Pancreas (tissue), 10 donors: ENCODE measurements around the gene ABCF1. TPM values are rescaled to one million over a fixed set of nuclear protein-coding genes. Genes with fewer than 3 reads are reported as not detected.

Source experiments
- ATAC-seq, 4 donors: fragments of 200-7000 bp; cut with Tn5 transposase; one replicate each; pipeline versions ENCODE4 v1.8.0 to v1.9.1; 2020; ENCODE audit warnings: mild to moderate bottlenecking in 4 of 4, moderate library complexity in 4 of 4
- DNase-seq, 6 donors: peaks; one replicate each; pipeline ENCODE4 v3.0.0-alpha.2; 2020
- FAIRE-seq: peaks from 2 replicates; lab custom pipeline; 2012; peaks lifted over from hg19 to GRCh38; lab: Jason Lieb, UNC
- H3K27ac ChIP-seq, 4 donors: fragments of 200-600 bp; sonication (generic); 1 replicate in 3 of 4; 2 replicates in 1 of 4; pipeline versions ENCODE4 v1.5.0 to v1.8.0; 2020
- H3K27me3 ChIP-seq, 4 donors: fragments of 200-600 bp; one replicate each; pipeline ENCODE4 v1.8.0; 2021
- H3K36me3 ChIP-seq, 3 donors: fragments of 200-600 bp; sonication (generic) in 1 of 3; one replicate each; pipeline versions ENCODE4 v1.5.0 to v1.8.0; 2020 to 2021
- H3K4me1 ChIP-seq, 3 donors: fragments of 200-600 bp; one replicate each; pipeline ENCODE4 v1.8.0; 2021
- H3K4me3 ChIP-seq, 4 donors: fragments of 200-600 bp; sonication (generic) in 2 of 4; one replicate each; pipeline versions ENCODE4 v1.5.0 to v1.8.0; 2020 to 2021
- H3K9me3 ChIP-seq, 4 donors: fragments of 200-600 bp; one replicate each; pipeline ENCODE4 v1.8.0; 2021
- CTCF ChIP-seq, 4 donors: fragments of 200-600 bp; sonication (generic) in 3 of 4; IDR thresholded peaks; one replicate each; pipeline versions ENCODE4 v1.5.0 to v1.8.0; 2021; ENCODE audit warnings: antibody characterized with exemption in 4 of 4
- WGBS, 2 donors: extraction: QIAGEN DNeasy Blood & Tissue Kit; methylation state at CpG; one replicate each; pipeline ENCODE4 v1.1.7; 2013; 5-methylcytosine and 5-hydroxymethylcytosine counted together
- intact Hi-C, 3 donors: fragments of 100-400 bp; cut with DNase I; formaldehyde crosslinking; loops; one replicate each; pipeline versions ENCODE4 v1.11.1 to v1.14.2; 2022
- polyA plus RNA-seq, 2 donors: library from polyadenylated mRNA; stranded (reverse); fragments of 200-250 nt; gene quantifications; one replicate each; pipeline ENCODE4 v1.2.3, GENCODE V29; 2013
- total RNA-seq, 6 donors: library from RNA; stranded (reverse); fragmentation: NEBNext Ultra II Directional in 4 of 6; extraction: Animal tissue kit (Norgen Biotek cat#: 25700) in 4 of 6; gene quantifications; one replicate each; pipeline versions ENCODE4 v1.2.1 to v1.2.4, GENCODE V29; 2021 to 2023
- donor health status: healthy with polysubstance abuse.
- donor health status: DM: no; HTN: no; CAD: no; lungs with moderate emphysema.
- donor health status: DM: no; HTN: no; CAD: no.
- donor health status: control.
- donor health status: control.
- donor health status: Bipolar disorder and iron deficiency.
- donor health status: DM: yes; HTN: yes; CAD: no.
- donor health status: DM: no; HTN: no; CAD: no.
- donor health status: DM: no; HTN: no; CAD: no.
- donor health status: DM: yes; HTN: yes; CAD: no.

ABCF1 gene
- total and polyA plus RNA-seq, 8 donors: 17.4 to 30.7 (median 24.9) TPM

- no peak for ATAC-seq
- Histone ChIP-seq H3K27me3 (no peaks in the 10 kb centered on the region), H3K36me3 (peaks cover 2 to 11% (median 8%) of the 10 kb centered on the region in 3 donors), H3K27ac (no peak overlapping the region), H3K9me3 (no peaks in the 10 kb centered on the region), H3K4me3 (no peak overlapping the region), H3K4me1 (peaks cover 9 to 23% (median 10%) of the 10 kb centered on the region in 3 donors)
- no peak for DNase-seq
- intact Hi-C loops: no loop called here
- 32% methylated on average over 4 of the region's 4 CpGs for WGBS, 2 donors
- FAIRE-seq: no peak
- TF ChIP-seq CTCF (IDR thresholded peaks at IDR 0.05): no peak
These were observed 1.9 kb downstream of the ABCF1 start for GRCh38 chr6:30573113-30573512.

- no peak overlapping the region for H3K4me3 ChIP-seq
- DNase-seq (no peak), FAIRE-seq (no peak), ATAC-seq (no peak)
- H3K27me3 ChIP-seq: no peaks in the 10 kb centered on the region
- H3K4me1 ChIP-seq: peaks cover 1 to 4% (median 2%) of the 10 kb centered on the region in 3 donors
- peaks cover 7 to 52% (median 39%) of the 10 kb centered on the region in 3 donors for H3K36me3 ChIP-seq
- no peak overlapping the region for H3K27ac ChIP-seq
- TF ChIP-seq CTCF (IDR thresholded peaks at IDR 0.05): no peak
- H3K9me3 ChIP-seq: no peaks in the 10 kb centered on the region
- WGBS, 2 donors: 92 to 97% methylated on average over 8 of the region's 8 CpGs
- intact Hi-C loops: no loop called here
These were observed 6.8 kb downstream of the ABCF1 start for GRCh38 chr6:30578051-30578450.

- FAIRE-seq (no peak), ATAC-seq (no peak), DNase-seq (no peak)
- no peaks in the 10 kb centered on the region for H3K9me3 ChIP-seq
- WGBS, 2 donors: 93 to 98% methylated on average over 5 of the region's 5 CpGs
- intact Hi-C loops: no loop called here
- H3K4me3 ChIP-seq: no peak overlapping the region
- no peaks in the 10 kb centered on the region for H3K27me3 ChIP-seq
- no peaks in the 10 kb centered on the region for H3K4me1 ChIP-seq
- TF ChIP-seq CTCF (IDR thresholded peaks at IDR 0.05): no peak
- H3K27ac ChIP-seq: no peak overlapping the region
- H3K36me3 ChIP-seq: peaks cover 5 to 89% (median 67%) of the 10 kb centered on the region in 3 donors
These were observed 12.7 kb downstream of the ABCF1 start for GRCh38 chr6:30583921-30584320.

- Histone ChIP-seq H3K4me3 (no peak overlapping the region), H3K27ac (no peak overlapping the region), H3K4me1 (no peaks in the 10 kb centered on the region), H3K27me3 (no peaks in the 10 kb centered on the region), H3K36me3 (peaks cover 0 to 63% (median 36%) of the 10 kb centered on the region in 3 donors), H3K9me3 (no peaks in the 10 kb centered on the region)
- DNase-seq: peak in 1 of 6 donors; percentile 17
- intact Hi-C loops: no loop called here
- TF ChIP-seq CTCF (IDR thresholded peaks at IDR 0.05): no peak
- WGBS, 2 donors: 86 to 88% methylated on average over 15 of the region's 15 CpGs
- no peak for FAIRE-seq
- no peak for ATAC-seq
These were observed 18.6 kb downstream of the ABCF1 start for GRCh38 chr6:30589754-30590358.

GRCh38 chr6:30590509-30590908, 19.3 kb downstream of the ABCF1 start:
- intact Hi-C loops: no loop called here
- ATAC-seq: peak in 2 of 4 donors; percentile 14 to 18
- 66 to 70% methylated on average over 8 of the region's 8 CpGs for WGBS, 2 donors
- Histone ChIP-seq H3K9me3 (no peaks in the 10 kb centered on the region), H3K27me3 (no peaks in the 10 kb centered on the region), H3K4me1 (no peaks in the 10 kb centered on the region), H3K36me3 (peaks cover 0 to 57% (median 29%) of the 10 kb centered on the region in 3 donors), H3K4me3 (no peak overlapping the region), H3K27ac (no peak overlapping the region)
- no peak for FAIRE-seq
- peak in 1 of 6 donors; percentile 37 for DNase-seq
- no peak for TF ChIP-seq CTCF (IDR thresholded peaks at IDR 0.05)
